ENCODE results near the gene TNFSF18.

DNA sequence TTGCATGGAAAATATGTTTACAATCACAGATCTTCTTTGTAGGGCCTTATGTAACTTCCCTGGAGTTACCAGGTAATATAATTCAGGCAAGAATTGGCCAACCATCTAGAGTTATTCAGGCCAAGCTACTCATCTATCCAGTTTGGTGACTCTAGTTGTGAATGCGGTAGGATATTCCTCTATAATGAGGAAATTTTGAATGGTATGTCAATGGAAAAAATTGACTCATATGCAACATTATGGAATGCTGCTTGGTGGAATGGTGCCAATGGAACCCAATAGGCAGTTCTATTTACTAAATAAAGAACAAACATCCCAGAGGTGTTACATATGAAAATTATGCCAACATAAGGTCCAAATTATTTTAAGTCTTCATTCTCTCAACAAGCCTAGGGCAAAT is 5.6 kb upstream of the TNFSF18 start:
- TF ChIP-seq TARDBP (IDR thresholded peaks at IDR 0.05) (no peak), ZNF384 (IDR thresholded peaks at IDR 0.05) (no peak), SP1 (IDR thresholded peaks at IDR 0.05) (no peak), BHLHE40 (IDR thresholded peaks at IDR 0.05; ENCODE audit: borderline replicate concordance) (no peak), NFRKB (IDR thresholded peaks at IDR 0.05) (no peak), FOXM1 (IDR thresholded peaks at IDR 0.05; ENCODE audit: borderline replicate concordance) (no peak), SUZ12 (IDR thresholded peaks at IDR 0.05) (no peak)
- TF ChIP-seq, protein P1, sequence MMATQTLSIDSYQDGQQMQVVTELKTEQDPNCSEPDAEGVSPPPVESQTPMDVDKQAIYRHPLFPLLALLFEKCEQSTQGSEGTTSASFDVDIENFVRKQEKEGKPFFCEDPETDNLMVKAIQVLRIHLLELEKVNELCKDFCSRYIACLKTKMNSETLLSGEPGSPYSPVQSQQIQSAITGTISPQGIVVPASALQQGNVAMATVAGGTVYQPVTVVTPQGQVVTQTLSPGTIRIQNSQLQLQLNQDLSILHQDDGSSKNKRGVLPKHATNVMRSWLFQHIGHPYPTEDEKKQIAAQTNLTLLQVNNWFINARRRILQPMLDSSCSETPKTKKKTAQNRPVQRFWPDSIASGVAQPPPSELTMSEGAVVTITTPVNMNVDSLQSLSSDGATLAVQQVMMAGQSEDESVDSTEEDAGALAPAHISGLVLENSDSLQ (IDR thresholded peaks at IDR 0.05) = no peak
